Iris pigment epithelial cell (primary cell): ENCODE measurements around the gene IFFO2.
"Not testable (repeated sequence)": the region's sequence is repeated elsewhere in the genome, so short reads cannot be mapped to it uniquely, and the experiment has no call there.

Experiments used
- DNase-seq: peaks from one replicate; pipeline ENCODE4 v3.0.0-alpha.2; 2011; ENCODE audit warnings: low read depth

IFFO2 gene

DNA sequence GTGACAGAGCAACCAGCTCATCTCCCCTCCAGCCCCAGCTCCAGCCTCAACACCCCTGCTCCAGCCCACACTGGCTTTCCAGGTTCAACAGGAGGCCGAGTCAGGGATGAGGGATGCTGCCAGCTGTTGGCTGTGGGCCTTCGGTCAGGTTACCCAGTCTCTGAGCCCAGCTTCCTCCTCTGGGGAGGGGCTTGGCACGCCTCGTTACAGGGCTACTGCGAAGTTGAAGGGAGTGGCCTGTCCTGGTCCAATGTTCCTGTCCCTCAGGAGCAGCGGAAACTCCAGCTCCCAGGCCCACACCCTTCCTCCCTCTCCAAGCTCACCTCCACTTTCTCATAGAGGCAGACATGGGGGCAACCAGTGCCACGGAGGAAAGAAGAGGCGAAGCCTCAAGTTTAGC, 81.9 kb downstream of the IFFO2 start:
- DNase-seq = no peak

DNA sequence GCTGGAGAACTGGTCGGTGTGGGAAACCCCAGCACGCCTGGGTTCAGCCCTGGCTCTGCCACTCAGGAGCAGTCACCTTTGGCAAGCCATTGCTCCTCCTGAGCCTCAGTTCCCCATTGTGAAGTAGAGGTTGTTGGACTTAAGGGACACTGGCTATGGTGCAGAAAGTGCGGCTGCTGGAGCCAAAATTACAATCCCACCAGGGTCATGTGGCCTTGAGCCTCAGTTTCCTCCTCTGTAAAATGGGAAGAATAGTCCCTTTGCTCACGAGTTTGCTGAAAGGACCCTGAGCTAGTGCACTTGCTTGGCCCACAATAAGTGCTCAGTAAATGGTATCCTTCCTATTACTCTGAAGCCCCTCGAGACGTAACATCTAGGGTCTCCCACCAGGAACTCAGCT, 82.4 kb downstream of the IFFO2 start:
- no peak for DNase-seq

DNA sequence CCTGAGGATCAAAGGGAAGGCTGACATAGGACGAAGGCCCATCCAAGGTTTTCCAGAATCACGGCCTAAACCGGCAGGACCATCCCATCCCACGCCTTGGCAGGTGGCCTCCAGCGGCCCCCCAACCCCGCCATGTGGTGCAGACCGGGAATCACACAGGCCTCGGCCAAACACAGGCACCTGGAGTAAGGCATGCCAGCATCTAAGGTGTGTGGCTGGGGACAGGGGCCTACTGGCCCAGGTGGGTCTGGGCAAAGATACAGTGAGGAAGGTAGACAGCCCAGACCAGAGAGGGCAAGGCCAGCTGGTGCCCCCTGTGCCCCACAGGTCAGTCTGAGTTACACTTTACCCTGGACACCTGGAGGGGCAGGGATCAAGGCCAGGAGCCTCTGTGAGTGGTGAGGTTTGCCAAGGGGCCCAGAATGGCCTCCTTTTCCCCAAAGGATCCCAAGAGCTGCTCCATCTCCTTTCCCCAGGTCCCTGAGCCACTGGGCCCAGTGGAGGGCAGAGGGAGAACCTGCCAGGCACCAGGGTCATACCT, 84.3 kb downstream of the IFFO2 start:
- DNase-seq = no peak

DNA sequence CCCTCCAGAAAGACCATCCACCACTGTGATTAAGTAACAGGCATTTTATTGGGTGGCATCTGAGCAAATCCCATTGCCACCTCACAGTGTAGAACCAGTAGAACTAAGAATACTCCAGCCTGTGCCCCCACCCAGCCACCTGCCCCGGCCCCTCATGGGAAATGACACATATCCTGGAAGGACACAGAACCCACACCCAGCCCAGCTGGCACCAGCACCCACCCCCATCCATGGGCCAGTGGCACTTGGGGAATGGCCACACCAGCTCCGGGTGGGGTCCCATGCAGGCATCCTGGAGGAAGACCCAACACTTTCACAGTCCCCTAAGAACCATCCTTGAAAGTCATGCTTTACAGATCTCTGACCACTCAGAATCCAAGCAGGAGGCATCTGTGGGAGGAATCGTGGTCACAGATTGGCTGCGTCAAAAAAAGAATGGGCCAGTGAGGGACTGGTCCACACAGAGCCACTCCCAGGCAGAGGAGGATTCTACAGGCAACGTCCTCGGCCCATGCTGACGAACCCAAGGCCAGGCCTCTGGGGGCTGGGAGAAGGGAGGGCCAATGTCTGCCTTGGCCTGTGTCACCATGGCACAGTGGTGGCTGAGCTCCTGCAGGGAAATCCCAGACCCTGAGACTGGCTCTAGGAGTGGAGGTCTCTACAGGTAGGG, 84.9 kb downstream of the IFFO2 start:
- no peak for DNase-seq

DNA sequence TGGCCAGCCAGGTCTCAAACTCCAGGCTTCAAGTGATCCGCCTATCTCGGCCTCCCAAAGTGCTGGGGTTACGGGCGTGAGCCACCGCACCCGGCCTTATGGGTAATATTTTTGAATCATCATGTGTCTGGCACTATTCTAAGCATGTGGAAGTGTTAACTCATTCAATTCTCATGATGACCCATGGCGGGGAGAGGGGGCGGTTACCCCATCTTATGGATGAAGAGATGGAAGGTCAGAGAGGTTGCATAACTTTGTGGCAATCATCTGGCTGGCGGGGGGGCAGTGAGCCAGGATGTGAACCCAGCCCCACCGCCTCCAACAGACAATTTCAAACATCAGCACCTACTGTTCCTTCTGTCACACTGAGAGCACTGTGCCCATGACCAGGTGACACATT, 85.5 kb downstream of the IFFO2 start:
- DNase-seq = no peak

DNA sequence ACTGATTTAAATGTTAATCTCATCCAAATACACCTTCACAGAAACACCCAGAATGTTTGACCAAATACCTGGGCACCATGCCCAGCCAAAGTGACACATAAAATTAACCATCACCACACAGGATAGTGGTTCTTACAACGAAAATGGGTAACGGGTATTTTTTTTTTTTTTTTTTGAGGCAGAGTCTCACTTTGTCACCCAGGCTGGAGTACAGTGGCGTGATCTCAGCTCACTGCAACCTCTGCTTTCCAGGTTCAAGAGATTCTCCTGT, 85.9 kb downstream of the IFFO2 start:
- DNase-seq = not testable (repeated sequence)

DNA sequence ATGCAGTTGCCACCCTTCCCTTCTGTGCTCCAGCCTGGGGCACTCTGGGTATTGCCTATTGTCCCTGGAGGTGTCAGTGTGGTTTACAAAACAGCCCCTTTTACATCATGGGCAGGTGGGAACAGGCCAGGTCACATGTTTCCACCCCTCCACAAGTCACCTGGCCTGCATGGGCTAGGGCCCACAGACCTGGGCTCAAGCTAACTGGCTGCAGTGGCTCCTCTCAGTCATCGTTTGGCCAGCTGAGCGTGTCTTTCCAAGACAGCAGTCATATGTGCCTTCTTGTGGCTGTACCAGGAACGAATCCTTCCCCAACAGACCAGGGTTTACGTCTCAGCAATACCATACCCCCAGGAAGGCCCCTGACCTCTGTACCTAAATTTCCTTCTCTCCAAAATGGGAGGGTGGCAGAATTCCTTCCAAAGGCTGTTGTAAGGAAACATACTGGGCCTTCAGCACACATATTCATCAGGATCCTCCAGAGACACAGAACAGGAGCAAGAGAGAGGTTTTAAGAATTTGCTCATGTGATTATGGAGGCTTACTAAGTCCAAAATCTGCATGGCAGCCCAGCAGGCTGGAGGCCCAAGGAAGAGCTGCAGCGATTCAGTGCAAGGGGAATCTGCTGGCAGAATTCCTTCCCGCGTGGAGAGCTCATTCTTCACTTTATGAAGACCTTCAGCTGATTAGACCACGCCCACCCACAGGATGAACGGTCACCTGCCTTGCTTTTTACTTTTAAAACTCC, 86.5 kb downstream of the IFFO2 start:
- DNase-seq = no peak

DNA sequence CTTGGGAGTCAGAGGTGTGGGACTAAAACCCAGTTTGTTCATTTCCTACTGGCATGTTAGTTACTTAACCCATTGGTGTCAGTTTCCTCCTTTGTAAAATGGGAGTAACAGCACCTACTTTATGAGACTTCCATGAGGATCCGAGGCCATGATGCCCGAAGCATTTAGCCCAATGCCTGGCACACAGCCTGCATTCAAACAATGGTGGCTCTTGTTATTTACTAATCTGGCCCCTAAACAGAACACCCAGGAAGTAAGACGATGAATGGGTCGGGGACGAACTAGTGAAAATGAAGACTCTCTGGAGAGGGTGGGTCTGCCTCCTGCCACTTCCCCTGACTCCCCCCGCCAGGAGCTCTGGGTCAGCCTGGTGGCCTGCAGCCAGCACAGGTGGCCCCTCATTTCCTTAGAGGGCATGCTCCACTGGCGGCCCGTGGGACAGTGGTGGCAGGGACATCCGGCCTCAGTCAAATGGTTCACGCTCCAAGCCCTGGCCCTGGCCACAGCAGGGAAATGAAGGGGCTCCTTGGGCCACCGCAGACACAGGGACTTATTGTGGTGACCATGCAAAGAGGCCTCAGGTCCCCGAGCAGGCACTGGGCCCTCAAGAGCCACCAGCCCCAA, 87.6 kb downstream of the IFFO2 start:
- no peak for DNase-seq

DNA sequence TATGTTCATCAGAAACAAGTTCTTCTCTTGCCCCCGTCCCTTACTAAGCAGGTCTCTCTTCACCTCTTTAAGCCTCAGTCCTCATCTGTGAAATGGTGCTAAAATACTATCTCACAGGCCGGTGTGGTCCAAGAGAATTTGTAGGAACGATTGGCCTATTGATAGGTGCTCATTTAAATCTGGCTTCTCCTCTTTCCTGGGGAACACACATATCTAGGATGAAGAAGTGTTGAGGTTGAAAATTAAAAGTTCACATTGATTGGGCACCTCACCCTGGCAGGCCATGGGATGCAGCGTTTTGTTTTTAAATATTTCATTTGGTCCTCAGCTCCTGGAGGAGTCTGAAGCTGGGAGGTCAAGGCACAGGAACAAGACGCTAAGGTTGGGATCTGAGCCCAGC, 88.1 kb downstream of the IFFO2 start:
- DNase-seq = no peak

DNA sequence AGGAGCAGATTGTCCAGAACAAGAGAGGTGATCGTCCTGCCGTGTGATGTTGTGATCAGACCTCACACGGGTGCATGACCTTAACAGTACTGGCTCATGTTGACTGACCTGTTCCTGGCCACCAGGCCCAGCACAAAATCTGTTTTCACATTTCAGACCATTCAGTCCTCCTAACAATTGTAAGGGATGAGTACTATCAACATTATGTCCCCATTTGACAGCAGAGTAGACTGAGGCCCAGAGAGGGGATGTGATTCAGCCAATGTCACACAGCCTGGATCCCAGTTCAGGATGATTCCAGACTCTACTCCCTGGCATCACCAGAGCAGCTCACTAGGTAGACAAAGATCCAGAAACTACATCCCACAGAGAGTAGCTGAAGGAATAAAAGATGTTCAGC, 89.6 kb downstream of the IFFO2 start:
- DNase-seq = no peak

DNA sequence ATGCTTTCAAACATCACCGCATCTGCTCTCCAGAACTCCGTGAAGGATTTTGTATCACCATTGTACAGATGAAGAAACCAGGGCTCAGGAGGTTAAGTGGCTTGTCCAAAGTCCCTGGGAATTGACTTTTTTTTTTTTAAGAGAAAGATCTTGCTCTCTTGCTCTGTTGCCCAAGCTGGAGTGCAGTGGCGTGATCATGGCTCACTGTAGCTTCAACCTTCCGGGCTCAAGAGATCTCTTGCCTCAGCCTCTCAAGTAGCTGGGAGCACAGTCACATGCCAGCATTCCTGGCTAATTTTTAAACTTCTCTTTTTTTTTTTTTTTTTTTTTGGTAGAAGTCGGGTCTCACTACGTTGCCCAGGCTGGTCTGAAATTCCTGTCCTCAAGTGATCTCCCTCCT, 90.2 kb downstream of the IFFO2 start:
- DNase-seq = no peak

DNA sequence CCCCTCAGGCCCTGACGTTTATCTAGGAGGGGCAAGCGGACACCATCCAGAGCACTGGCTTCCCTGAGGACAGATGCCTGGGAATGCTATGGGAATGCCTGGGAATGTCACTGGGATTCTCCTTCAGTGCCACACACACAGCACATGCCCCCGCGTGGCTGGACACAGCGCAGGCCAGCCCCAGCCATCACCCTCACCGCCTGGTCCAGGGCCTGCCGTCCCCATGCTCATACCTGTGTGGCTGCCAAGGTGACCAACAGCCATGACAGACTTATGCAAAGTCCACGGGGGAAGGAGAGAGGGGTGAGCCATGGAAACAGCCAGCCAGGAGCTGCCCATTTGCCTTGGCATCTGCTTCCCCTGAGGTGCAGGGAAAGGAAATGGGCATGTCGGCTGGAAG, 91.3 kb downstream of the IFFO2 start:
- DNase-seq = no peak

DNA sequence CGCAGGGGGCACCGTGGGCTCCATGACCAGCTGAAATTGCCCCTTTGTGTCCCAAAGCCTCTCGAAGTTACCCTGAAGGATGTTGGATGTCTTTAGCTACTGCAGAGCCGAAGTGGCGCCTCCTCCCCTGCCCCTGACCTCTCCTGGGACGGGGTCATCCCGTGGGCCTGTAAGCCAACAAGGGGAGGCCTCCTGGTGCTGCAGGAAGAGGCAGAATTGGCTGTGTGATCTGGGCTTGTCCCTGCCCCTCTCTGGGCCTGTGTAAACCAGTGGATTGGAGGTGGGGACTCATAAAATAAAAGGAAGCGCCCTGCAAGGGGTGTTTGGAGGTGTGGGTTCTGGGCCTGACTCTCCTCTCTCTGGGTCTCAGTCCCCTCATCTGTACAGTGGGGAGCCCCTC, 94.9 kb downstream of the IFFO2 start:
- DNase-seq = no peak

DNA sequence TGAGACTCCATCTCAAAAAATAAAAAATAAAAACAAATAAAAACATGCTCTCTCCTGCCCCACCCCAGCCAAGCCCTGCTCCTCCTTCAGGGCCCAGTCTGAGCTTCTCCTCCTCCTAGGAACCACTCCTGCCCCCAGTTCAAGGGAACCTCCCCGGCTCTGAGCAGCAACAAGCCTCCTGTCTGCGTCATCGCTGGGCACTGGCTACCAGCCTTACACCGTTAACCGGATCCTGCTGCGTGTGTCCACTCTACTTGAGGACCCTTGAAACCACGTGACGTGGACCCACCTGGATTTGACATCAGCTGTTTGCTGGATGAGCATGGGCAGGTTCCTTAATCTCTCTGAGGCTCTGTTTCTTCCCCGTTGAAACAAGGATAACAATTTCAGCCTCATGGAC, 95.4 kb downstream of the IFFO2 start:
- no peak for DNase-seq

DNA sequence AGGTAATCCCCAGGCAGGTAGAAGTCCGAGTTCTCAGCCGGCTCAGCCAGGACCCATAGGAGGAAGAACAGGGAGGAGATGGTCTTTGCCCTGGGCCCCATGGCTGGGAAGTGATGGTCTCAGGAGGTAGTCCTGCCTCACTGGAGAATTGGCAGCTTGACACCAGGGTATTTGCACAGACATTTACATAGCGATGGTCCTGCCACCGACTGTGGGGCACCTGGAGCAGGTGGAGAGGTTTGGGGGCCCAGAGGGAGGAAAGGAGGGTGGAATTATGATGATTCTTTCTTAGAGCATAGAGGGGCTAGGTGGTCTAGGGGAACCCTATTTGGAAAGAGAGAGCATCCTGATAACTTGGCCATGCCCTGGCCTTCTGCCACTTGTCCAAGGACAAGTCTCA, 96.9 kb downstream of the IFFO2 start, which contains the start of gene TAS1R2:
TSS of gene TAS1R2 (minus strand) at position 101 of the 400 bp plus-strand sequence. CDS start at position 101, 0 bp downstream.
- no peak for DNase-seq

DNA sequence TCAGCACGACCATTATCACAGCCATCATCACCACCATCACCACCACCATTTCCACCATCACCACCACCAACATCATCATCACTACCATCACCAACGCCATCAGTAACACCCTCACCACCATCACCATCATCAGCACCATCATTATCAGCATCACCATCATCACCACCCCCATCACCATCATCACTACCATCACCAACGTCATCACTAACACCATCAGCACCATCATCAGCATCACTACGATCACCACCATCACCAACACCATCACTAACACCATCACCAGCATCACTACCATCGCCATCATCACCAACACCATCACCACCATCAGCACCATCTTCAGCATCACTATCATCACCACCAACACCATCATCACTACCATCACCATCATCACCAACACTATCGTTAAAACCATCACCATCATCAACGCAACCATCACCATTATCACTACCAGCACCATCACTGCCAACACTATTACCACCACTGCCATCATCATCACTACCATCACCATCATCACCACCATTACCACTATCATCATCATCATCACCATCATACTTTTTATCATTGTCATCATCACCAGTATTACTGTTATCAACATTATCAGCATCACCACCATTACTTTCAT, 98.3 kb downstream of the IFFO2 start:
- DNase-seq = no peak

DNA sequence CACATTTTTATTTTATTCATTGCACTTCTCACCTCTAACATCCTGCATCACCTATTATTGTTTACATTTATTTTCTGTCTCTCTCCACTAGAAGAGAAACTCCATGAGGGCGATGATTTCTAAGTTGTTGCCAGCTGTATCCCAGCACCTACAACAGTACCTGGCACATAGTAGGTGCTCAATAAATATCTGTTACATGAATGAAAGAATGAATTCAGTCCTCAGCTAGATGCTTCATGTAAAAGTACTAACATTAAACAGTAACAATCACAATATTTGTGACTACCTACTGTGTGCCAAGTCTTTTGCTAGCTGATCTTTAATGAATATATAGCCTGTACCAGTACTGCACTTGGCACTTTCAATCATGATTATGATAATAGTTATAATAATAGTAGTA, 100.0 kb downstream of the IFFO2 start:
- no peak for DNase-seq

DNA sequence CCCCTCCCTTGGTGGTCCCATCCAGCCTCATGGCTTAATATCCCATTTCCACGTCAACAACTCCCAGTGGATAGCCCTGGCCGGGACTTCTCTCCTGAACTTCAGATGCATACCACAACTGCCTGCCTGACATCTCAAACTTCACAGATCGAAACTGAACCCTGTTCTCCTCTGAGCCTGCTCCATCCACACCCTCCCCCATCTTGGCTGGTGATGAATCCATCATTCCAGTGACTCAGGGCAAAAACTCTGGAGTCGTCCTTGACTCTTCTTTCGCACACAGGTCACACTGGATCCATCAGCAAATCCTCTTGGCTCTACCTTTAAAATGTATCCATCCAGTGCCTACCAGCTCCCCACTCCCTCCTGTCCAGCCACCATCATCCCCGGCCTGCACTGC, 100.9 kb downstream of the IFFO2 start:
- no peak for DNase-seq

DNA sequence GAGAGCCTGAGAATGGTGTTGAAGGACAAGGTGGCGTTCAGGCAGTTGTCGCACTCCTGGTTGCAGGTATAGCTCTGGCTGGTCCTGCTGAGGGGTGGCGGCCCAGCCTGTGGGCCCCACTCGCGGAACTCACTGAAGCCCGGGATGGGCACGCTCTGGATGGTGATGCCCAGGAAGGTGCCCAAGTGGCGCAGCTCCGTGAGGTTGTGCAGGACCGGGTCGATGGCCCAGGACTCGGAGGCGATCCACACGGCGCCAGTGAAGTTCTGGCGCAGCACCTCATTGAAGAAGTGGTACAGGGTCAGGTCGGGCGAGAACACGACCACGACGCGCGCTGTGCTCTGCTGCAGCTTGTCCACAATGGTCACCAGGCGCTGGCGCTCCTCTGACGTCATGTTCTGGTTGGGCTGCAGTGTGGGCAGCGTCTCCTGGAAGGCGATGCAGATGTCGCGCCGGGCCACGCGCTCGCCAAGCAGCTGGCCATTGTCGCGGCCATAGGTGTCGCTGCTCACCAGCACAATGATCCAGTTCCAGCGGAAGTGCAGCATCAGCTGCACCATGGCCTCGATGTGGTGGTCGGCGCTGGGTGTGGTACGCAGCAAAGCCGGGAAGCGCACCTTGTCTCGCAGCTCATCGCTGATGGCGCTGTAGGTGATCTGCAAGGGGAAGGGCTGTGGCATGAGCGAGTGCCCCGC, 102.0 kb downstream of the IFFO2 start:
- DNase-seq = no peak
